GM18861 (cell line): Measurements from ENCODE around the gene MYO1G.
A peak's percentile ranks its signal among the peaks of the same experiment; 100 is the strongest.
"Not testable (repeated sequence)": the region's sequence is repeated elsewhere in the genome, so short reads cannot be mapped to it uniquely, and the experiment has no call there.

Experiments used
- ATAC-seq: cut with Tn5 transposase; IDR thresholded peaks from one replicate; pipeline ENCODE4 v1.9.1; 2021; ENCODE audit not compliant: unreplicated experiment

The MYO1G gene

GRCh38 chr7:44944821-44945220, 34.0 kb downstream of the MYO1G start:
- ATAC-seq: no peak

- no peak for ATAC-seq
These were observed 35.2 kb downstream of the MYO1G start for GRCh38 chr7:44943631-44944030.

- ATAC-seq: no peak
These were observed 41.4 kb downstream of the MYO1G start for GRCh38 chr7:44937426-44937825.

GRCh38 chr7:44936322-44936721, 42.5 kb downstream of the MYO1G start:
- ATAC-seq: peak; percentile 46

- no peak for ATAC-seq
These were observed 43.2 kb downstream of the MYO1G start for GRCh38 chr7:44935583-44935982.

- ATAC-seq: no peak
These were observed 43.8 kb downstream of the MYO1G start for GRCh38 chr7:44935016-44935415.

- not testable (repeated sequence) for ATAC-seq
These were observed 44.3 kb downstream of the MYO1G start for GRCh38 chr7:44934510-44934909.

- no peak for ATAC-seq
These were observed 47.9 kb downstream of the MYO1G start for GRCh38 chr7:44930921-44931320.

- no peak for ATAC-seq
These were observed 56.5 kb downstream of the MYO1G start for GRCh38 chr7:44922351-44922694.

GRCh38 chr7:44921607-44922350, 57.0 kb downstream of the MYO1G start:
- no peak for ATAC-seq

- no peak for ATAC-seq
These were observed 58.7 kb downstream of the MYO1G start for GRCh38 chr7:44920119-44920518.

GRCh38 chr7:44918029-44918428, 60.8 kb downstream of the MYO1G start:
- ATAC-seq: no peak

- no peak for ATAC-seq
These were observed 61.4 kb downstream of the MYO1G start for GRCh38 chr7:44917465-44917864.

- ATAC-seq: peak; percentile 49
These were observed 63.7 kb downstream of the MYO1G start for GRCh38 chr7:44914992-44915607.

- no peak for ATAC-seq
These were observed 66.0 kb downstream of the MYO1G start for GRCh38 chr7:44912775-44913347.
